Liver (tissue), 3 donors: ENCODE measurements around the gene CDRT15.

Source experiments
- GABPA ChIP-seq, 2 donors: IDR thresholded peaks in 1 of 2; conservative IDR thresholded peaks in 1 of 2; 2 replicates each; pipeline ENCODE4 v1.6.1; 2016; ENCODE audit warnings: antibody characterized with exemption in 2 of 2, mild to moderate bottlenecking in 1 of 2, moderate library complexity in 1 of 2
- HNF4G ChIP-seq: IDR thresholded peaks from 2 replicates; pipeline ENCODE4 v1.6.1; 2016; ENCODE audit warnings: antibody characterized with exemption
- JUND ChIP-seq, 2 donors: IDR thresholded peaks; 2 replicates each; pipeline ENCODE4 v1.6.1; 2016; ENCODE audit warnings: antibody characterized with exemption in 2 of 2
- SP1 ChIP-seq: IDR thresholded peaks from 2 replicates; pipeline ENCODE4 v1.6.1; 2018; ENCODE audit warnings: antibody characterized with exemption, mild to moderate bottlenecking
- TF ChIP-seq, protein P1 (sequence below): fragments of 150-350 bp; IDR thresholded peaks from 2 replicates; pipeline ENCODE4 v1.5.1; 2017; ENCODE audit warnings: improper control_type of control experiment, low read depth, low read length; ENCODE audit not compliant: missing input control
- TF ChIP-seq, protein P2 (sequence below): IDR thresholded peaks from 2 replicates; pipeline ENCODE4 v1.6.1; 2016; ENCODE audit warnings: antibody characterized with exemption, mild to moderate bottlenecking
- TF ChIP-seq, protein P3 (sequence below): IDR thresholded peaks from 2 replicates; pipeline ENCODE4 v1.6.1; 2016; ENCODE audit warnings: antibody characterized with exemption
- donor health status: healthy.
- donor health status: healthy.

DNA sequence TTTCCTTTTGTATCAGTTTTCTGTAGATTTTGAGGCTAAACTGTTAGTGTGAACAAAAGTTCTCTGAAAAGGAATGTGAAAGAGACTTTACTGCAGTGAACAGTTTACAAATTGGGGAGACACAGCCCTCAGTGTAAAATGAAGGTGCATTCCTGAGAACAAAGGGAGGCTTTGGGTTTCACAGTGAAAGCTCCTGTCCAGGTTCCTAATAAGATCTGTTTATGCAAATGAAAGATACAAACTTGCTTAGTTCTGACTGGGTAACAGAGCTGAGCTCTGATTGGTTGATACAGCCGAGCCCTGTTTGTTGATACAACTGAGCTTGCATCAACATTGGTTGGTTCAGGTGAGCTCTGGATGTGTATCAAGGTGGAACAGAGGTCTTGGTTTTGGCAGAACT is 8.3 kb upstream of the CDRT15 start:
- TF ChIP-seq SP1 (no peak), JUND (IDR thresholded peaks at IDR 0.05) (no peak), HNF4G (no peak), GABPA (IDR thresholded peaks at IDR 0.05 in 1 of 2, conservative IDR thresholded peaks at IDR 0.05 in 1 of 2) (no peak)
- TF ChIP-seq, protein P1, sequence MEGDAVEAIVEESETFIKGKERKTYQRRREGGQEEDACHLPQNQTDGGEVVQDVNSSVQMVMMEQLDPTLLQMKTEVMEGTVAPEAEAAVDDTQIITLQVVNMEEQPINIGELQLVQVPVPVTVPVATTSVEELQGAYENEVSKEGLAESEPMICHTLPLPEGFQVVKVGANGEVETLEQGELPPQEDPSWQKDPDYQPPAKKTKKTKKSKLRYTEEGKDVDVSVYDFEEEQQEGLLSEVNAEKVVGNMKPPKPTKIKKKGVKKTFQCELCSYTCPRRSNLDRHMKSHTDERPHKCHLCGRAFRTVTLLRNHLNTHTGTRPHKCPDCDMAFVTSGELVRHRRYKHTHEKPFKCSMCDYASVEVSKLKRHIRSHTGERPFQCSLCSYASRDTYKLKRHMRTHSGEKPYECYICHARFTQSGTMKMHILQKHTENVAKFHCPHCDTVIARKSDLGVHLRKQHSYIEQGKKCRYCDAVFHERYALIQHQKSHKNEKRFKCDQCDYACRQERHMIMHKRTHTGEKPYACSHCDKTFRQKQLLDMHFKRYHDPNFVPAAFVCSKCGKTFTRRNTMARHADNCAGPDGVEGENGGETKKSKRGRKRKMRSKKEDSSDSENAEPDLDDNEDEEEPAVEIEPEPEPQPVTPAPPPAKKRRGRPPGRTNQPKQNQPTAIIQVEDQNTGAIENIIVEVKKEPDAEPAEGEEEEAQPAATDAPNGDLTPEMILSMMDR: no peak
- TF ChIP-seq, protein P2, sequence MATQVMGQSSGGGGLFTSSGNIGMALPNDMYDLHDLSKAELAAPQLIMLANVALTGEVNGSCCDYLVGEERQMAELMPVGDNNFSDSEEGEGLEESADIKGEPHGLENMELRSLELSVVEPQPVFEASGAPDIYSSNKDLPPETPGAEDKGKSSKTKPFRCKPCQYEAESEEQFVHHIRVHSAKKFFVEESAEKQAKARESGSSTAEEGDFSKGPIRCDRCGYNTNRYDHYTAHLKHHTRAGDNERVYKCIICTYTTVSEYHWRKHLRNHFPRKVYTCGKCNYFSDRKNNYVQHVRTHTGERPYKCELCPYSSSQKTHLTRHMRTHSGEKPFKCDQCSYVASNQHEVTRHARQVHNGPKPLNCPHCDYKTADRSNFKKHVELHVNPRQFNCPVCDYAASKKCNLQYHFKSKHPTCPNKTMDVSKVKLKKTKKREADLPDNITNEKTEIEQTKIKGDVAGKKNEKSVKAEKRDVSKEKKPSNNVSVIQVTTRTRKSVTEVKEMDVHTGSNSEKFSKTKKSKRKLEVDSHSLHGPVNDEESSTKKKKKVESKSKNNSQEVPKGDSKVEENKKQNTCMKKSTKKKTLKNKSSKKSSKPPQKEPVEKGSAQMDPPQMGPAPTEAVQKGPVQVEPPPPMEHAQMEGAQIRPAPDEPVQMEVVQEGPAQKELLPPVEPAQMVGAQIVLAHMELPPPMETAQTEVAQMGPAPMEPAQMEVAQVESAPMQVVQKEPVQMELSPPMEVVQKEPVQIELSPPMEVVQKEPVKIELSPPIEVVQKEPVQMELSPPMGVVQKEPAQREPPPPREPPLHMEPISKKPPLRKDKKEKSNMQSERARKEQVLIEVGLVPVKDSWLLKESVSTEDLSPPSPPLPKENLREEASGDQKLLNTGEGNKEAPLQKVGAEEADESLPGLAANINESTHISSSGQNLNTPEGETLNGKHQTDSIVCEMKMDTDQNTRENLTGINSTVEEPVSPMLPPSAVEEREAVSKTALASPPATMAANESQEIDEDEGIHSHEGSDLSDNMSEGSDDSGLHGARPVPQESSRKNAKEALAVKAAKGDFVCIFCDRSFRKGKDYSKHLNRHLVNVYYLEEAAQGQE: no peak
- TF ChIP-seq, protein P3, sequence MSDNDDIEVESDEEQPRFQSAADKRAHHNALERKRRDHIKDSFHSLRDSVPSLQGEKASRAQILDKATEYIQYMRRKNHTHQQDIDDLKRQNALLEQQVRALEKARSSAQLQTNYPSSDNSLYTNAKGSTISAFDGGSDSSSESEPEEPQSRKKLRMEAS: no peak
